HL-60 (cell line): ENCODE measurements around the gene KRT74.

ENCODE experiments used
- DNase-seq, 2 experiments: peaks; one replicate each; pipeline ENCODE4 v3.0.0-alpha.2; 2010 to 2020; ENCODE audit warnings: low read depth in 1 of 2, low spot score in 1 of 2
- H3K27ac ChIP-seq: fragments of 250-450 bp; sonication (Bioruptor Pico); replicated peaks from 2 replicates; pipeline ENCODE4 v1.5.1; 2020; ENCODE audit warnings: mild to moderate bottlenecking, moderate library complexity
- H3K27me3 ChIP-seq: fragments of 250-450 bp; sonication (Bioruptor Pico); 2 replicates; pipeline ENCODE4 v1.5.1; 2021; ENCODE audit warnings: mild to moderate bottlenecking, moderate library complexity; ENCODE audit not compliant: insufficient read depth, poor library complexity, severe bottlenecking
- H3K4me3 ChIP-seq: replicated peaks from 2 replicates; pipeline ENCODE4 v1.5.1; 2011; ENCODE audit warnings: mild to moderate bottlenecking, control low read depth, low read length; ENCODE audit not compliant: insufficient read depth
- CTCF ChIP-seq: IDR thresholded peaks from one replicate; pipeline ENCODE4 v1.5.1; 2011; ENCODE audit warnings: low read length, control low read depth, inconsistent platforms; ENCODE audit not compliant: insufficient read depth
- GABPA ChIP-seq: IDR thresholded peaks from 2 replicates; pipeline ENCODE4 v1.6.1; 2012; ENCODE audit warnings: low read depth
- POLR2AphosphoS5 ChIP-seq: IDR thresholded peaks from 2 replicates; pipeline ENCODE4 v1.6.1; 2012; ENCODE audit warnings: low read depth
- REST ChIP-seq: IDR thresholded peaks from 2 replicates; pipeline ENCODE4 v1.6.1; 2012; ENCODE audit warnings: low read depth; ENCODE audit not compliant: insufficient replicate concordance
- SPI1 ChIP-seq: IDR thresholded peaks from 2 replicates; pipeline ENCODE4 v1.6.1; 2012; ENCODE audit warnings: low read depth, mild to moderate bottlenecking, borderline replicate concordance

KRT74 gene

DNA sequence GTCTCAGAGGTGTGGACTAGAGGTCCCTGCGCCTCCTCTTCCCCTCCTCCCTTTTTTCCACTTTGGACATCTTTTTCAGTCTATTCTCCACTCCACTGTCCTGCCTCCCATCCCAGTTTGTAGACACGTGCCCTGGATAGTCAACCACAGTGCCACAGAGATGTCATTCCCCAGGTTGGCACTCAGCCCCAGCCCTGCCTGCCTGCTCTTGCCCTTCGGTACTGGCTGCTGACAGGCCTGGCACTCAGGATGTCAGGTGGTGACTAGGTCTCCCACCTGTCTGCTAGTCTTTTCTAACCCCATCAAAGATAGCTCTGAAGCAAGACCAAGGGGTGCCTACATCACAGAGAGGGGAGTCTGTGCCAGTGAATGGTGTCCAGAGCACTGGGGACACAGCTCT is 36.5 kb downstream of the KRT74 start:
- no peak for DNase-seq
- TF ChIP-seq CTCF (no peak), SPI1 (no peak), POLR2AphosphoS5 (no peak), REST (no peak), GABPA (no peak)
- no peak overlapping the region for H3K27ac ChIP-seq

DNA sequence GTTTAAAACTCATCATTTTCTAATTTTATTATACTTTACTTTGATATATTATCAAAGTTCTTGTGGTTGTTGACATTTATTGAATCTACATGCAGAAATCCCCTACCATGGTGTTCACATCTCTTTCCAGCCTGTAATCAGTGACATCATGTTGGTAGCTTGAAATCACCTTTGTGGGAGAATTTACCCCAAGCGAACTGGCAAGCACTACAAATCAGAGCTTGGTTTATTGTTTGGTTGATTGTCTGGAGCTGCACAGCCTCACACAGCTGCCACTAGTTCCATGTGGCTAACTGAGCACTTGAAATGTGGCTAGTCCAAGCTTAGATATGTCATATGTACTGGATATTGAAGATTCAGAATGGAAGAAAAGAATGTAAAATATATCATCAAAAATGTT is 38.1 kb downstream of the KRT74 start:
- Histone ChIP-seq H3K27me3 (no peaks in the 10 kb centered on the region), H3K27ac (no peak overlapping the region), H3K4me3 (no peak overlapping the region)
- TF ChIP-seq SPI1 (no peak), REST (no peak)
- no peak for DNase-seq

More for the DNA sequence above, 36.5 kb downstream of the KRT74 start:
- no peaks in the 10 kb centered on the region for H3K27me3 ChIP-seq
- H3K4me3 ChIP-seq: no peak overlapping the region

- no peak overlapping the region for H3K27ac ChIP-seq
- no peaks in the 10 kb centered on the region for H3K27me3 ChIP-seq
- no peak for DNase-seq
- TF ChIP-seq CTCF: no peak
- TF ChIP-seq GABPA: no peak
- no peak for TF ChIP-seq REST
- no peak for TF ChIP-seq SPI1
- TF ChIP-seq POLR2AphosphoS5: no peak
- H3K4me3 ChIP-seq: no peak overlapping the region
Observed at GRCh38 chr12:52534482-52534881, 39.2 kb downstream of the KRT74 start.
